Natural killer cell (primary cell): ENCODE measurements around the gene SLC7A7. TPM values are rescaled to one million over a fixed set of nuclear protein-coding genes. Genes with fewer than 3 reads are reported as not detected.
A peak's percentile ranks its signal among the peaks of the same experiment; 100 is the strongest.

Source experiments
- ATAC-seq, 3 donors: fragments of 150-1000 bp in 2 of 3; fragments of 200-7000 bp in 1 of 3; cut with Tn5 transposase; 1 replicate in 1 of 3; 2 replicates in 2 of 3; pipeline ENCODE4 v1.10.0; 2021; ENCODE audit warnings: mild to moderate bottlenecking in 2 of 3, moderate library complexity in 2 of 3
- DNase-seq, 2 donors: peaks; one replicate each; pipeline versions ENCODE4 v3.0.0 to v3.0.0-alpha.2; 2013 to 2021; ENCODE audit warnings: mixed read lengths in 1 of 2
- H3K27ac ChIP-seq: one replicate; pipeline ENCODE4 v1.5.1; 2013; ENCODE audit warnings: mild to moderate bottlenecking, low read length
- H3K27me3 ChIP-seq: one replicate; pipeline ENCODE4 v1.6.1; 2013; ENCODE audit warnings: low read length; ENCODE audit not compliant: control insufficient read depth, insufficient read depth
- H3K36me3 ChIP-seq: one replicate; pipeline ENCODE4 v1.6.1; 2013; ENCODE audit warnings: low read length; ENCODE audit not compliant: control insufficient read depth, insufficient read depth
- H3K4me1 ChIP-seq: one replicate; pipeline ENCODE4 v1.6.1; 2013; ENCODE audit warnings: low read length; ENCODE audit not compliant: control insufficient read depth, insufficient read depth
- H3K4me3 ChIP-seq: one replicate; pipeline ENCODE4 v1.5.1; 2013; ENCODE audit warnings: low read length
- H3K9me3 ChIP-seq: one replicate; pipeline ENCODE4 v1.6.1; 2013; ENCODE audit warnings: low read length; ENCODE audit not compliant: control insufficient read depth, insufficient read depth
- H3K27ac Mint-ChIP-seq, 2 donors: one replicate each; pipeline ENCODE4 v1.8.0; 2022; ENCODE audit warnings: mild to moderate bottlenecking in 2 of 2, mixed read lengths in 2 of 2, moderate library complexity in 1 of 2
- H3K27me3 Mint-ChIP-seq, 2 donors: one replicate each; pipeline ENCODE4 v1.8.0; 2022; ENCODE audit warnings: low read depth in 2 of 2, mixed read lengths in 2 of 2
- H3K36me3 Mint-ChIP-seq: one replicate; pipeline ENCODE4 v1.8.0; 2022; ENCODE audit warnings: mixed read lengths
- H3K4me1 Mint-ChIP-seq, 2 donors: one replicate each; pipeline ENCODE4 v1.8.0; 2022; ENCODE audit warnings: mixed read lengths in 2 of 2
- H3K4me3 Mint-ChIP-seq: one replicate; pipeline ENCODE4 v1.8.0; 2022; ENCODE audit warnings: mild to moderate bottlenecking, moderate library complexity, mixed read lengths
- H3K9me3 Mint-ChIP-seq, 2 donors: one replicate each; pipeline ENCODE4 v1.8.0; 2022; ENCODE audit warnings: mixed read lengths in 2 of 2
- CTCF ChIP-seq: fragments of 200-600 bp; IDR thresholded peaks from one replicate; pipeline ENCODE4 v1.8.0; 2022; ENCODE audit warnings: antibody characterized with exemption
- WGBS: methylation state at CpG from one replicate; pipeline ENCODE4 v1.1.7; 2013; ENCODE audit warnings: missing lambda C conversion rate; ENCODE audit not compliant: insufficient coverage; 5-methylcytosine and 5-hydroxymethylcytosine counted together
- intact Hi-C: fragments of 100-400 bp; cut with micrococcal nuclease; formaldehyde crosslinking; loops from one replicate; pipeline ENCODE4 v1.14.2; 2022
- total RNA-seq, 4 donors: library from RNA; stranded (reverse); fragments of 120-200 nt in 1 of 4; gene quantifications; one replicate each; pipeline versions ENCODE4 v1.2.3 to v1.2.4, GENCODE V29; 2013 to 2022

The SLC7A7 gene
- total RNA-seq, 3 donors from 2014 or later (not counting 1 experiment from before 2014, with no cell fraction given), result 4.3 to 16.8 (median 9.6) TPM

- intact Hi-C loops, result loop anchor here (2.0 to 5.0 kb wide), 3 partner anchors 105 to 178 kb away; partner anchors contain the start of genes DAD1, LRP10 and RBM23
- H3K27ac ChIP-seq, result peak overlapping the region; percentile 79
- no peaks in the 10 kb centered on the region for H3K9me3 Mint-ChIP-seq
- peaks cover 14% of the 10 kb centered on the region for H3K4me1 ChIP-seq
- WGBS, result 8% methylated on average over 6 of the region's 6 CpGs
- H3K4me3 Mint-ChIP-seq, result peak overlapping the region; percentile 92
- H3K27me3 Mint-ChIP-seq, result no peaks in the 10 kb centered on the region
- peak overlapping the region; percentile 93 to 94 for H3K27ac Mint-ChIP-seq
- no peak for DNase-seq
- H3K36me3 ChIP-seq, result peaks cover 30% of the 10 kb centered on the region
- H3K4me1 Mint-ChIP-seq, result peaks cover 35 to 36% of the 10 kb centered on the region in 2 donors
- ATAC-seq, result no peak
- H3K27me3 ChIP-seq, result no peaks in the 10 kb centered on the region
- H3K9me3 ChIP-seq, result no peaks in the 10 kb centered on the region
- H3K36me3 Mint-ChIP-seq, result peaks cover 18% of the 10 kb centered on the region
- no peak for TF ChIP-seq CTCF
- H3K4me3 ChIP-seq, result peak overlapping the region; percentile 86
Measured at GRCh38 chr14:22767323-22767589, 48.0 kb downstream of the SLC7A7 start.

GRCh38 chr14:22766457-22767322, 48.5 kb downstream of the SLC7A7 start, which contains the start of gene OXA1L:
Gene OXA1L (plus strand): TSS chr14:22766688. CDS start chr14:22766702, 14 bp downstream.
- peak; percentile 92 to 95 (median 95) for ATAC-seq
- DNase-seq, result peak; percentile 90 to 99
- Histone ChIP-seq H3K36me3 (peaks cover 30% of the 10 kb centered on the region), H3K27ac (peak within 1 kb of the TSS; percentile 79), H3K4me3 (peak within 1 kb of the TSS; percentile 86), H3K9me3 (no peaks in the 10 kb centered on the region), H3K27me3 (no peaks in the 10 kb centered on the region), H3K4me1 (peaks cover 14% of the 10 kb centered on the region)
- Mint-ChIP-seq H3K27ac (peak within 1 kb of the TSS; percentile 93 to 94), H3K4me3 (peak within 1 kb of the TSS; percentile 92), H3K36me3 (peaks cover 18% of the 10 kb centered on the region), H3K9me3 (no peaks in the 10 kb centered on the region), H3K27me3 (no peaks in the 10 kb centered on the region), H3K4me1 (peaks cover 35 to 36% of the 10 kb centered on the region in 2 donors)
- no peak for TF ChIP-seq CTCF
- intact Hi-C loops, result loop anchor here (1.0 to 5.0 kb wide), 6 partner anchors 106 to 210 kb away; partner anchors contain the start of genes DAD1, LRP10, PRMT5 and RBM23
- under 1% methylated on average over 56 of the region's 56 CpGs for WGBS

- Mint-ChIP-seq H3K4me3 (no peak overlapping the region), H3K36me3 (peaks cover 12% of the 10 kb centered on the region), H3K4me1 (peaks cover 30 to 32% of the 10 kb centered on the region in 2 donors), H3K9me3 (no peaks in the 10 kb centered on the region), H3K27ac (no peak overlapping the region), H3K27me3 (no peaks in the 10 kb centered on the region)
- no peak overlapping the region for H3K4me3 ChIP-seq
- DNase-seq (no peak), ATAC-seq (no peak)
- TF ChIP-seq CTCF, result no peak
- H3K27me3 ChIP-seq, result no peaks in the 10 kb centered on the region
- no peak overlapping the region for H3K27ac ChIP-seq
- peaks cover 14% of the 10 kb centered on the region for H3K4me1 ChIP-seq
- WGBS, result 98% methylated on average over 4 of the region's 4 CpGs
- H3K9me3 ChIP-seq, result no peaks in the 10 kb centered on the region
- intact Hi-C loops, result no loop called here
- H3K36me3 ChIP-seq, result peaks cover 7% of the 10 kb centered on the region
Measured at GRCh38 chr14:22764382-22764781, 50.9 kb downstream of the SLC7A7 start.
